ENCODE measurements around the gene SHH. TPM values are rescaled to one million over a fixed set of nuclear protein-coding genes. Genes with fewer than 3 reads are reported as not detected.

The SHH gene
- total and polyA plus RNA-seq, 2 of the 13 experiments (the other 11 are each of a cell fraction or from before 2014, with no cell fraction given), result 1.9 to 3.4 TPM

DNA sequence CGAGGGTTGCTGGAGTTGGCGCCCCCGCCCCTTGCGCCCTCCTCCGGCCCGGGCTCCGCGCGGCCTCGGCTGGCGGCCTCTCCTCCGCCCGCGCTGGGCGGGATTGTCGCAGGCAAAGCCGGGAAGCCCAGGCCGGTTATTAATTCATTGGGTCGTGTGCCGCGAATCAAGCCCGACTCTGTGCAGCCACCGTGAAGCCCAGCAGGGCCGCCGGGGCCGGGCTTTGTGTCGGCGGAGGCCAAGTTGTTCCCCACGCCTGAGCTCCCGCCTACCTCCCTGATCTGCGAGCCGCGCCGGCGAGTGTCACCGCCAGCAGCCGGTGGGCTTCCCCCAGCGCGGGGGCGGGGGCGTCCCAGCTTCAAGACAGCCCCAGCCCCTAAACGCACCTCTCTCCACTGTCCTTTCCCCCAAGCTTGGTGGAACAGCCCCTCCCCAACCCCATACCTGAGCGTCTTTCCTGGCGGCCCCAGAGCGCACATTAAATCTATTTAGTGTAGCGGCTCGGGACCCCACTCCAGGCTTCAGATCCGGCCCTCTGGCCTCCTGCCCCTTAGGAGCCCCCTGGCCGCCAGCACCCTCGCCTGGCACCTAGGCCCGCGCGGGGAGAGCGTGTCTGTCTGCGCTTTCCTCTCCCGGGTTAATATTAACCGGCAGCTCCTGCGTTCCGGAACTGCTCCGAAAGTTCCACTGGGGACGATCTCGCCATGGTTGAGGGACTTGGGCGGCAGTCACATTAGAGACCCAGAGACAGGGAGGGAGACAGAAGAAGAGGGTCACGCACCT, 3.5 kb downstream of the SHH start (continued):
- TF ChIP-seq ZHX2 (IDR thresholded peaks at IDR 0.05; ENCODE audit: low read depth), result 0 out of 2 replicates have a peak, but pooled peaks have one; percentile 23
- TF ChIP-seq ZHX2 (CRISPR knock-in tag; IDR thresholded peaks at IDR 0.05; ENCODE audit: borderline replicate concordance), result no peak
- TF ChIP-seq CBFB (CRISPR knock-in tag; IDR thresholded peaks at IDR 0.05), result no peak
- TF ChIP-seq REXO4 (CRISPR knock-in tag; IDR thresholded peaks at IDR 0.05; ENCODE audit: borderline replicate concordance), result no peak
- TF ChIP-seq RCOR2 (CRISPR knock-in tag; IDR thresholded peaks at IDR 0.05), result no peak
- TF ChIP-seq ZNF205 (CRISPR knock-in tag; IDR thresholded peaks at IDR 0.05), result no peak
- TF ChIP-seq HINFP (CRISPR knock-in tag; IDR thresholded peaks at IDR 0.05; ENCODE audit: low read depth), result no peak
- TF ChIP-seq MLLT10 (CRISPR knock-in tag; IDR thresholded peaks at IDR 0.05), result no peak
- no peak for TF ChIP-seq MAFG (CRISPR knock-in tag; IDR thresholded peaks at IDR 0.05)
- TF ChIP-seq ZSCAN9 (CRISPR knock-in tag; IDR thresholded peaks at IDR 0.05; ENCODE audit: borderline replicate concordance), result no peak; the same call in 1 of the 2 replicates
- TF ChIP-seq ATF6 (CRISPR knock-in tag; conservative IDR thresholded peaks at IDR 0.05), result no peak
- peak; percentile 57 for TF ChIP-seq SPEN (CRISPR knock-in tag; IDR thresholded peaks at IDR 0.05; ENCODE audit: low read depth)
- TF ChIP-seq ZNF382 (CRISPR knock-in tag; IDR thresholded peaks at IDR 0.05; ENCODE audit: borderline replicate concordance), result no peak
- peak; percentile 10; the same call in 1 of the 2 replicates for TF ChIP-seq ZNF337 (CRISPR knock-in tag; IDR thresholded peaks at IDR 0.05; ENCODE audit: borderline replicate concordance, low read depth)
- peak; percentile 56; the same call in 1 of the 2 replicates for TF ChIP-seq ZNF335 (CRISPR knock-in tag; IDR thresholded peaks at IDR 0.05)
- TF ChIP-seq, protein P1, sequence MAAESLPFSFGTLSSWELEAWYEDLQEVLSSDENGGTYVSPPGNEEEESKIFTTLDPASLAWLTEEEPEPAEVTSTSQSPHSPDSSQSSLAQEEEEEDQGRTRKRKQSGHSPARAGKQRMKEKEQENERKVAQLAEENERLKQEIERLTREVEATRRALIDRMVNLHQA (CRISPR knock-in tag; IDR thresholded peaks at IDR 0.05), result no peak
- TF ChIP-seq THAP11 (CRISPR knock-in tag; IDR thresholded peaks at IDR 0.05), result peak; percentile 60; the same call in 1 of the 2 replicates
- 0 out of 2 replicates have a peak, but pooled peaks have one; percentile 46 for TF ChIP-seq ZNF589 (CRISPR knock-in tag; conservative IDR thresholded peaks at IDR 0.05)
- peak; percentile 16; the same call in 1 of the 2 replicates for TF ChIP-seq ZNF614 (CRISPR knock-in tag; IDR thresholded peaks at IDR 0.05; ENCODE audit: borderline replicate concordance)

All from HepG2 (cell line).